ENCODE measurements around the gene SFN. TPM values are rescaled to one million over a fixed set of nuclear protein-coding genes. Genes with fewer than 3 reads are reported as not detected.

The SFN gene
- total RNA-seq, 4 donors from 2014 or later = 364 to 1,347 (median 744) TPM

GRCh38 chr1:26888231-26888630 lies 25.3 kb downstream of the SFN start:
- Histone ChIP-seq H3K4me1 (peaks cover 21% of the 10 kb centered on the region), H3K9me3 (no peaks in the 10 kb centered on the region), H3K4me3 (no peak overlapping the region), H3K36me3 (peaks cover 65% of the 10 kb centered on the region), H3K27ac (no peak overlapping the region), H3K27me3 (no peaks in the 10 kb centered on the region)
- no peak for DNase-seq (ENCODE audit: low spot score in 2 of 2)
- 75% methylated on average over 1 of the region's 1 CpG for WGBS
- TF ChIP-seq POLR2AphosphoS5 (IDR thresholded peaks at IDR 0.05) (no peak), CTCF (IDR thresholded peaks at IDR 0.05) (no peak), POLR2A (IDR thresholded peaks at IDR 0.05) (no peak), EP300 (IDR thresholded peaks at IDR 0.05) (no peak)

- peak; percentile 79 to 88 for DNase-seq (ENCODE audit: low spot score in 2 of 2)
- peaks cover 65% of the 10 kb centered on the region for H3K36me3 ChIP-seq
- peak within 1 kb of the TSS; percentile 77 for H3K4me3 ChIP-seq
- no peak for TF ChIP-seq EP300 (IDR thresholded peaks at IDR 0.05)
- peak in 2 of 3 donors; percentile 66 to 75 for TF ChIP-seq POLR2AphosphoS5 (IDR thresholded peaks at IDR 0.05)
- TF ChIP-seq CTCF (IDR thresholded peaks at IDR 0.05) = no peak
- peak in 1 of 2 donors; percentile 63 for TF ChIP-seq POLR2A (IDR thresholded peaks at IDR 0.05)
- H3K9me3 ChIP-seq = no peaks in the 10 kb centered on the region
- under 1% methylated on average over 44 of the region's 89 CpGs for WGBS
- H3K4me1 ChIP-seq = peaks cover 21% of the 10 kb centered on the region
- H3K27me3 ChIP-seq = no peaks in the 10 kb centered on the region
- H3K27ac ChIP-seq = peak within 1 kb of the TSS; percentile 86
Observed at GRCh38 chr1:26889551-26890466, 26.9 kb downstream of the SFN start, which contains the start of gene GPN2. Gene GPN2, minus strand, starts transcription at chr1:26890283. Its CDS starts 187 bp downstream, at chr1:26890096.

- peaks cover 21% of the 10 kb centered on the region for H3K4me1 ChIP-seq
- peak overlapping the region; percentile 77 for H3K4me3 ChIP-seq
- no peak for TF ChIP-seq POLR2A (IDR thresholded peaks at IDR 0.05)
- no peak for TF ChIP-seq CTCF (IDR thresholded peaks at IDR 0.05)
- no peak for TF ChIP-seq EP300 (IDR thresholded peaks at IDR 0.05)
- no peak for TF ChIP-seq POLR2AphosphoS5 (IDR thresholded peaks at IDR 0.05)
- peak overlapping the region; percentile 86 for H3K27ac ChIP-seq
- no peaks in the 10 kb centered on the region for H3K9me3 ChIP-seq
- peaks cover 65% of the 10 kb centered on the region for H3K36me3 ChIP-seq
- DNase-seq (ENCODE audit: low spot score in 2 of 2) = no peak
- H3K27me3 ChIP-seq = no peaks in the 10 kb centered on the region
- WGBS = 2% methylated on average over 9 of the region's 12 CpGs
Observed at GRCh38 chr1:26890467-26890796, 27.5 kb downstream of the SFN start.

- Histone ChIP-seq H3K36me3 (peaks cover 61% of the 10 kb centered on the region), H3K27ac (no peak overlapping the region), H3K4me1 (peaks cover 17% of the 10 kb centered on the region), H3K4me3 (no peak overlapping the region), H3K9me3 (no peaks in the 10 kb centered on the region), H3K27me3 (no peaks in the 10 kb centered on the region)
- DNase-seq (ENCODE audit: low spot score in 2 of 2) = no peak
- TF ChIP-seq CTCF (IDR thresholded peaks at IDR 0.05) (no peak), POLR2AphosphoS5 (IDR thresholded peaks at IDR 0.05) (no peak), POLR2A (IDR thresholded peaks at IDR 0.05) (no peak), EP300 (IDR thresholded peaks at IDR 0.05) (no peak)
- WGBS = 91% methylated on average over 13 of the region's 13 CpGs
Observed at GRCh38 chr1:26894263-26894662, 31.3 kb downstream of the SFN start.

- H3K36me3 ChIP-seq = peaks cover 58% of the 10 kb centered on the region
Observed at GRCh38 chr1:26897351-26897750, 34.4 kb downstream of the SFN start.

More at GRCh38 chr1:26897351-26897750, 34.4 kb downstream of the SFN start:
- no peak for DNase-seq (ENCODE audit: low spot score in 2 of 2)
- Histone ChIP-seq H3K27ac (no peak overlapping the region), H3K9me3 (no peaks in the 10 kb centered on the region), H3K4me3 (no peak overlapping the region), H3K27me3 (no peaks in the 10 kb centered on the region), H3K4me1 (peaks cover 17% of the 10 kb centered on the region)
- 93% methylated on average over 9 of the region's 9 CpGs for WGBS
- no peak for TF ChIP-seq CTCF (IDR thresholded peaks at IDR 0.05)
- TF ChIP-seq POLR2AphosphoS5 (IDR thresholded peaks at IDR 0.05) = no peak
- no peak for TF ChIP-seq EP300 (IDR thresholded peaks at IDR 0.05)
- TF ChIP-seq POLR2A (IDR thresholded peaks at IDR 0.05) = no peak
